Measurements from ENCODE around the gene ZMIZ1. TPM values are rescaled to one million over a fixed set of nuclear protein-coding genes. Genes with fewer than 3 reads are reported as not detected.
A peak's percentile ranks its signal among the peaks of the same experiment; 100 is the strongest.

The ZMIZ1 gene
- polyA plus RNA-seq, 3 donors from 2014 or later = 1.2 to 9.5 (median 1.8) TPM

DNA sequence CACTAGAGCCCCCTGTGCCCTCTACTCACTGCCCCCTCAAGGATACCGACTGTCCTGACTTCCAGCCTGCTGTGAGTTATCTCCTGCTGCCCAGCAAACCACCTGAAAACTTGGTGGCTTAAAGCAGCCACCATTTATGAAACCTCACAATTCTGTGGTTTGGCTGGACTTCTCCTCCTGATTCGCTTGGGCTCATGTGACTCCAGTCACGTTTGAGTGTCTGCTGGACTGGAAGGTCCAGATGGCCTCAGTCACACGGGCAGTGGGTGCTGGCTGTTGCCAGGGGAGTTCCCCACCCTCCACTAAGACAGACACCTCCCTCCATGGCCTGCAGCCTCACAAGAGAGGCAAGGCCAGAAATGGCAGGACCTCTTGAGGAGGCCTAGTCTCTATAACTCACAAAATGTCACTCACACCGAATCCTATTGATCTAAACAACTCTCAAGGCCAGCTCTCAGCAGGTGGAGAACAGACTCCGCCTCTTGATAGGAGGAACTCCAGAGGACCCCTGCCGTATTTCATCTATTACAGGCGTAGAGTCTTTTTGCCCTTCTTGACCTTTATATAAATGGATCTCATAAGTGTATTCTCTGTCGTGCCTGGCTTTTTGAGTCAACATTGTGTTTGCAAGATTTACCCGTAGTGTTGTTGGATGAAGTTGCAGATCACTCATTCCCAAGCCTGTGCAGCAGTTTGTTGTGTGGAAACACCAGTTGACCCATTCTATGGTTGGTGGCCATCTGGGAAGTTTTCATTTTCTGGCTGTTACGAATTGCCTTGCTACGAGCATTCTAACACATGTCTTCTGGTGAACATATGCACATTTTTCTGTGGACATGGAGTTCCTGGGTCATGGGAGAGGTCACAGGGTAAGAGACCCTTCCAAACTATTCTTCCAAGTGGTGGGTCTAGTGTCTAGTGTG lies 48.3 kb downstream of the ZMIZ1 start:
- H3K27ac Mint-ChIP-seq = peak overlapping the region; percentile 68 to 90 (median 83)
- peaks cover 0 to 4% (median 4%) of the 10 kb centered on the region in 3 donors for H3K36me3 Mint-ChIP-seq
- H3K9me3 Mint-ChIP-seq = no peaks in the 10 kb centered on the region
- peaks cover 85 to 87% of the 10 kb centered on the region in 2 donors for H3K4me1 Mint-ChIP-seq
- peak in 1 of 3 donors; percentile 20 for DNase-seq
- H3K4me3 Mint-ChIP-seq = peak overlapping the region; percentile 79 to 85 (median 80)
- peaks cover 0 to 6% (median 0%) of the 10 kb centered on the region in 3 donors for H3K27me3 Mint-ChIP-seq (ENCODE audit: low read depth in 3 of 3)

DNA sequence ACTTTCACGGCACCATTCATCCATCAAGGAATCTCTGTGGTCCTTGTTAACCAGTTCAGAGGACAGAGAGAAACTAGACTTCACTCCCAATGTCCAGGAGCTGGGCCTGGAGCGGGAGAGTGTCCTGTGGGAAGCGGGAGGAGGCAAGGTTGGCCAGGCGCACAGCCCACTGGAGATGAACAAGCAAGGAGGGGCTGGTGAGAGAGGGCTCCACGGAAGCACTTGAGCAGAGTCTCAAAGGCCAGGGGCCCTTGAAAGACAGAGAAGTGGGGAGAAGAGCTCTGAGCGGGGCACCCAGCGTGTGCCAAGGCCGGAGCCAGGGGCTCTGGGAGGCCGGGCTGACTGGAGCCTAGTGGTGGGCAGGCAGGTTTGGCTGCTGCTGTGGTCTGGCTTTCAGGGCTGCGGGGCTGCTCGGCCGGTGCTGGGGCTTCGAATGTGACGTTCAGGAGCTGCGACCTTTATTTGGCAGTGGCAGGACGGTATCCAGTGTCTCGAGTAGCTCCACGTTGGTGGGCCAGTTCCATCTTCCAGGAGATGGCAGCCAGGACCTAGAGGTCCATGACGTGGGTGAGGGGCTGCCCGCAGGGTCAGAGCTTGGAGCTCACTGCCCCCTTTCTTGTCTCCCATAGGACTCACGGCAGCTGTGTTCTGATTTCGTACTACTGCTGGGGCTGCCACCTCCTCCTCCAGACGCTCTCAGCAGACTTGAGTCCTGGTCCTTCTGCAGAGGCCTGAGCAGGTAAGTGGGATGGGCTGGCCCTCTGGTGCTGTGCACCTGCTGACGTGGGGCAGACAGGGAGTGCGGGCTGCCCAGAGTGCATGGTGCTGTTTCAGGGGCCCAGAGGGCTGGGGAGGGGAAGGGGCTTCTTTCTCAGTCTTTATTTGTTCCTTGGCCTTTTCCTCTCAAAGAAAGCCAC lies 49.8 kb downstream of the ZMIZ1 start:
- no peak for DNase-seq
- Mint-ChIP-seq H3K36me3 (peaks cover 0 to 9% (median 8%) of the 10 kb centered on the region in 3 donors), H3K4me3 (peak overlapping the region in 1 of 5 donors; percentile 18), H3K4me1 (peaks cover 72 to 79% of the 10 kb centered on the region in 2 donors), H3K9me3 (no peaks in the 10 kb centered on the region), H3K27ac (peak overlapping the region in 3 of 6 donors; percentile 14 to 23 (median 17)), H3K27me3 (ENCODE audit: low read depth in 3 of 3) (peaks cover 0 to 6% (median 0%) of the 10 kb centered on the region in 3 donors)

DNA sequence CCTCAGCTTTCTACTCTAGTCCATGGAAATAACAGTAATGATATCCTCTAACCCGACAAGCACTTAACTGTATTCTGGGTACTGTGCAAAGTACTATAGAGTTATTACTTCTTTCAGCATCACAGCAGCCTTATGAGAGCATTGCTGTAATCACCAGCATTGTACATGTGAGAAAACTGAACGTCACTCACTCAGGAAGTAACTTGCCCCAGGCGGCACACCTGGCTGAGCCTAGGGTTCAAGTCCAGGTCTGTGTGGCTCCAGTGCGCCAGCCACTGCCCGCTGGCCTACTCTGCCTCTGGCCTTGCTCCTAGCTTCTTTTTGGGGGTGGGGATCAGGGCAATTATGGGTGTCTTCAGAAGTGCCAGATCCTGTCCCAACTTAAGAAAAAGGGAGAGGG lies 50.5 kb downstream of the ZMIZ1 start:
- Mint-ChIP-seq H3K36me3 (peaks cover 0 to 9% (median 8%) of the 10 kb centered on the region in 3 donors), H3K4me1 (peaks cover 70 to 75% of the 10 kb centered on the region in 2 donors), H3K9me3 (no peaks in the 10 kb centered on the region), H3K4me3 (peak overlapping the region in 1 of 5 donors; percentile 18), H3K27ac (peak overlapping the region in 2 of 6 donors; percentile 14 to 56), H3K27me3 (ENCODE audit: low read depth in 3 of 3) (peaks cover 0 to 6% (median 0%) of the 10 kb centered on the region in 3 donors)
- no peak for DNase-seq

DNA sequence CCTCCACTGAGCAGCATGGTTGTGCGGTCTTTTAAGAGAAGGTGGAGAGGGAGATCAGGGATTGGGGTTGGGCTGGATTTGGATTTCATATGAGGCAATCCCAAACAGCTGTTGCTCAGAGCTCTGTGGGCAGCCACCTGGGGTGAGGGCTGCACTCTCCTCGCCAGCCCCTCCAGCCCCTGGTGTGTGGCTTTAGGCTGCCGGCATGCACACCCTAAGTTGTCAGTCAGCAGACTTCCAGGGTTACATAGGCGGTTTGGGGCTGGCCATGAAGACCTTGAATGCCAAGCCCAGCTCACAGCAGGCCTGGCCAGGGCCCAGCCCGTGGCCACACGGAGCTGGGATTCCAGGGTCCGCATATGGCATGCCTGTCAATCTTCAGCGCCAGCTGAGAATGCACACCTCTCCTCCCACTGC lies 54.8 kb downstream of the ZMIZ1 start:
- H3K36me3 Mint-ChIP-seq = peaks cover 0 to 10% (median 9%) of the 10 kb centered on the region in 3 donors
- H3K4me3 Mint-ChIP-seq = no peak overlapping the region
- H3K4me1 Mint-ChIP-seq = peaks cover 44 to 55% of the 10 kb centered on the region in 2 donors
- no peak for DNase-seq
- no peaks in the 10 kb centered on the region for H3K9me3 Mint-ChIP-seq
- H3K27me3 Mint-ChIP-seq (ENCODE audit: low read depth in 3 of 3) = peaks cover 0 to 3% (median 0%) of the 10 kb centered on the region in 3 donors
- H3K27ac Mint-ChIP-seq = peak overlapping the region in 4 of 6 donors; percentile 10 to 65 (median 54)

DNA sequence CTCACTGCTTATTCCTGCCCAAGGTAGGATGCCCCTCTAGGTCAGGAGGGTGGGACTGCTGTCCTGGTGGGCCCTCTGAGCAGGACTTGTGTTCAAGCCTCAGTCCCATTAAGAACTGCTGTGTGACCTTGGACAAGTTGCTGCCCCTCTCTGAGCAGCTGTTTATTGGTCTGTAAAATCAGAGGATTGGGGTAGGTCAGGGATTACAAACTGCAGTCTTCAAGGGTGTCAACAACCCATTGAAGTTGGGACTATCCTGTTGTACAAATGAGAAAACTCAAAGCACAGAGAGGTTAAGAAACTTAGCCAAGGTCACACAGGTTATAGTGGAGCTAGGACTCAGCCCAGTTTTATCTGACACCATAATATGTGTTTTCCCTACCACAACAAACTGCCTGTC lies 55.3 kb downstream of the ZMIZ1 start:
- Mint-ChIP-seq H3K9me3 (no peaks in the 10 kb centered on the region), H3K27me3 (ENCODE audit: low read depth in 3 of 3) (peaks cover 0 to 3% (median 0%) of the 10 kb centered on the region in 3 donors), H3K4me1 (peaks cover 45 to 57% of the 10 kb centered on the region in 2 donors), H3K4me3 (no peak overlapping the region), H3K27ac (peak overlapping the region in 3 of 6 donors; percentile 56 to 61 (median 60)), H3K36me3 (peaks cover 0 to 10% (median 9%) of the 10 kb centered on the region in 3 donors)
- no peak for DNase-seq

DNA sequence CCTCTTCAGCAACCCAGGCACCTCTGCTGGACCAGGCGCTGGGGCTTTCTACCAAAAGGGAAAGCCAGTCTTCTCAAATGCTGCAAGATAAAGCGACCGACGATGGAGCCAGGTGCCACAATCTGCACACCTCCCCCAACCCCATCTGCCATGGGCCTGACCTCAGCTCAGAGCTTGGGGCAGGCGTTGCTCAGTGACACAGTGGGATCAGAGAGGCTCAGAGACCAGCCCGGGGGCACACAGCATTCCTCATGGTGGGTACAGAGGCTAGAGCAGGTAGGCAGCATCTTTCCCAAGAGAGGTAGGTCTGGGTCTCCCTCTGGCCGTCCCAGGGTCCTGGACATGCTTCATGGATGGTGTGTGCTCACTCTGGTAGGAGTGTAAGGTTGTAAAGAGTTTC lies 56.3 kb downstream of the ZMIZ1 start:
- peak overlapping the region in 2 of 6 donors; percentile 14 to 40 for H3K27ac Mint-ChIP-seq
- H3K36me3 Mint-ChIP-seq = peaks cover 0 to 10% (median 6%) of the 10 kb centered on the region in 3 donors
- H3K27me3 Mint-ChIP-seq (ENCODE audit: low read depth in 3 of 3) = peaks cover 0 to 3% (median 0%) of the 10 kb centered on the region in 3 donors
- H3K9me3 Mint-ChIP-seq = no peaks in the 10 kb centered on the region
- H3K4me1 Mint-ChIP-seq = peaks cover 37 to 48% of the 10 kb centered on the region in 2 donors
- DNase-seq = no peak
- H3K4me3 Mint-ChIP-seq = no peak overlapping the region

DNA sequence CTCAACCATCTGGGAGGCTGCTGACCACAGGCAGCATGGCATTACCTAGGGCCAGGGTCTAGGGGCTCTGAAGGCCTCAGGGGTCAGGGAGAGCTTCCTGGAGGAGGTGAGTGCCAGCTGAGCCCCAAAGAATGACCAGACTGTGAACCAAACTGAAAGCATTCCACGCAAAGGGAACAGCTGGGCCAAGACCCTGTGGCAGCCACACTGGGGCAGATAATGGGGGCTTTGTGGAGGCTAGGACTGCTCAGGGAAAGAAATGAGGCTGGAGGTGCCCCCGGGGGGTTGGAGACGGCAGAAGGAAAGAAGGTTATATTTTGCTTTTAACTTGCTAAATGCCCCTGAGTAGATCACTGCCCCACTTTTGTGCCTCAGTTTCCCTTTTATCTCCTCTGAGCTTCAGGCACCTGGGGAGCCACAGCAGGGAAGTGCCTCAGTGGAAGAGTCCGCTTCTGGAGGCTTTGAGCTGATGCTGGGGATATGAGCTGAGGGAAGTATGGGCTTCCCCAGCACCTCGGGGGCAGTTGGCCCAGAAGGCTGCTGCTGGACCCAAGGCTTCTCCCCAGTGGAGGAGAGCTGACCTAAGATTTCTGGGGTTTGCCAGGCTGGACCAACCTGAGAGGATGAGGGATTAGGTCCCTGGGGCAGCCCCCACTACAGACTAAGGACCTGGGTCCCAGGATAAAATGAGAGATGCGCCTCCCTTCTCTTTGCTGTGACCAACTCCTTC lies 57.8 kb downstream of the ZMIZ1 start:
- peaks cover 0 to 3% (median 0%) of the 10 kb centered on the region in 3 donors for H3K27me3 Mint-ChIP-seq (ENCODE audit: low read depth in 3 of 3)
- no peak overlapping the region for H3K27ac Mint-ChIP-seq
- H3K36me3 Mint-ChIP-seq = peaks cover 0 to 9% (median 9%) of the 10 kb centered on the region in 3 donors
- H3K4me3 Mint-ChIP-seq = no peak overlapping the region
- H3K4me1 Mint-ChIP-seq = peaks cover 31 to 38% of the 10 kb centered on the region in 2 donors
- no peak for DNase-seq
- H3K9me3 Mint-ChIP-seq = no peaks in the 10 kb centered on the region

DNA sequence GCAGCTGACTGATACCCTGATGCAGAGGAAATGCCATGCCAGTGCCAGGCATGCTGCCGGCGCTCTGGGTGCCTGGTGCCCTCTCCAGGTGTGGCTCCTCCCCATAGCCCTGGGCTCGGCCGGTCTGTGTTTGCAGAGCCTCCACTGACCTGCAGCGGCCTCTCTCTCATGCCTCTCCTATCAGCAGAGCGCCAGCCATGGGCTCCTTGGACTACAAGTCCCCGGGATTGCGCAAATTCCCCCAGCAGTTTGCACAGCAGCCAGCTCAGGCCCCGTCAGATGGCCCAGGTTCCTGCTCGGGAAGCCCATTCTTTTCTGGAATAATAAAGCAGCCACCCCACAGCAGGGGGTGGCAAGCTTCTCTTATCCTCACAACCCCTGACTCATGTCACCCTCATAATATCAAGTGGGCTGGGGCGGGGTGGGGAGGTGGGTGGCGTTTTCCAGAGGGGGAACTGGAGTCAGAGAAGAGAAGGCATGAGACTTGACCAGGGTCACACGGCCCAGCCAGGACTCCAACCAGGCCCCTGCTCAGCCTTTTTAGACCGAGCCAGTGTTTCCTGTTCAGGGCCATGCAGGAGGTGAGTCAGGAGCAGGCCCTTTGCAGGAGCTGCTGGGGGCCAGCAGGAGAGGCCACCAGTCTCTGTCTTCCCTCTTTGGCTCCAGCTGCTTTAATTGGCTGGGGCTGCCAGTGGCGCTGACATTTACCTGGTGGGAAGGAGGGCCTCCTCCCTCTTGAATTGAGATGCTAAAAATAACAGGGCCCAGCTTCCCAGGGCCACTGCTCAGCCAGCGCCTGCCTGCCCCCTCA lies 58.6 kb downstream of the ZMIZ1 start:
- no peak overlapping the region for H3K4me3 Mint-ChIP-seq
- peaks cover 30 to 37% of the 10 kb centered on the region in 2 donors for H3K4me1 Mint-ChIP-seq
- H3K36me3 Mint-ChIP-seq = peaks cover 0 to 9% (median 5%) of the 10 kb centered on the region in 3 donors
- DNase-seq = no peak
- H3K9me3 Mint-ChIP-seq = no peaks in the 10 kb centered on the region
- H3K27me3 Mint-ChIP-seq (ENCODE audit: low read depth in 3 of 3) = peaks cover 0 to 3% (median 0%) of the 10 kb centered on the region in 3 donors
- no peak overlapping the region for H3K27ac Mint-ChIP-seq

DNA sequence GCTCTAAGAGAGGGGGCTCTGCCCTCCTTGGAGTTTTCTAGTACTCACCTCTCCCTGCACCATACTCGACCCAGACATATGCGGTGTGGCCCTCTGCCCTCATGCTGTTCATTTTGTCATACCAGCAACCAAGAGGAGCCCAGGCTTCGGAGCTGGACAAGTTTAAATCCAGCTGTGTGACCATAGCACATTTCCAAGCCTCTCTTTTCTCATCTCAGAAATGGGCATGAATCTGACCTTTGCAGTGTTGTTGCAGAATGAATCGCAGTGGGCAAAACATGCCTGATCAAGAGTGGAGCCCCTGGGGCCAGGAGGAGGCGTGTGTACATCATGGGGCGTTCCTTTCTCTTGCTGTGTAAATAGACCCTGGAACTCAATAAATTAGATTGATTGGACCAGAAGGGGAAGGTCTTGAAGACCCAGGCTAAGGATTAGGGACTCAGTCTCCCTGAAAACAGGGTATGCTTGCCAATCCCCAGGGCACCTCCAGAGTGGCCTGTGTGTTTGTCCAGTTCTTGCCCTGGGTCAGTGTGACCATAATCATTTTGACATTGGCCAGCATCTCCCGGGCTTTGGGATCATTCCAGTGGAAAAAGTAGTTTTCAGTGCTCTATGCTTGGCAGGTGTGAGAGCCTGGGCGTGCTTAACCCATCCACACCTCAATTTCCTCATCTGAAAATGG lies 59.6 kb downstream of the ZMIZ1 start:
- Mint-ChIP-seq H3K27me3 (ENCODE audit: low read depth in 3 of 3) (peaks cover 0 to 3% (median 0%) of the 10 kb centered on the region in 3 donors), H3K4me3 (no peak overlapping the region), H3K36me3 (peaks cover 0 to 9% (median 3%) of the 10 kb centered on the region in 3 donors), H3K9me3 (no peaks in the 10 kb centered on the region), H3K27ac (peak overlapping the region in 3 of 6 donors; percentile 8 to 41 (median 36)), H3K4me1 (peaks cover 29 to 31% of the 10 kb centered on the region in 2 donors)
- DNase-seq = no peak

DNA sequence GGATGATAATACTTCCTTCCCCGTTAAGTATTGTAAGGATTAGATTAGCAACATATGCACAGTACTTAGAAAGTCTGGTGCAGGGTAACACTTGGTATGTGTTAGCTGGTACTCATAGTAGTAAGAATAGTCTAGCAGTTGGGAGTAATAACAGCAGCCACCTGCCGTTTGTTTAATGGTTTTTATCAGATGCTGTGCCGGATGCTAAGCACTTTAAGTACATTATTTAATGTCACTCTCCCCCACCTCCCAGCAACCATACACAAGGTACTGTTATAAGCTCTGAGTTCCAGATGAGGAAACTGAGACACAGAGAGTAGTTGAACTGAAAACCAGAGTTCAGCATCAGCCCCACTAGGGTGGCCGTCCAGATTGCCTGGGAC lies 60.1 kb downstream of the ZMIZ1 start:
- no peak for DNase-seq
- H3K27ac Mint-ChIP-seq = no peak overlapping the region
- peaks cover 0 to 8% (median 3%) of the 10 kb centered on the region in 3 donors for H3K36me3 Mint-ChIP-seq
- no peaks in the 10 kb centered on the region for H3K9me3 Mint-ChIP-seq
- no peak overlapping the region for H3K4me3 Mint-ChIP-seq
- peaks cover 0 to 3% (median 0%) of the 10 kb centered on the region in 3 donors for H3K27me3 Mint-ChIP-seq (ENCODE audit: low read depth in 3 of 3)
- peaks cover 27 to 30% of the 10 kb centered on the region in 2 donors for H3K4me1 Mint-ChIP-seq

DNA sequence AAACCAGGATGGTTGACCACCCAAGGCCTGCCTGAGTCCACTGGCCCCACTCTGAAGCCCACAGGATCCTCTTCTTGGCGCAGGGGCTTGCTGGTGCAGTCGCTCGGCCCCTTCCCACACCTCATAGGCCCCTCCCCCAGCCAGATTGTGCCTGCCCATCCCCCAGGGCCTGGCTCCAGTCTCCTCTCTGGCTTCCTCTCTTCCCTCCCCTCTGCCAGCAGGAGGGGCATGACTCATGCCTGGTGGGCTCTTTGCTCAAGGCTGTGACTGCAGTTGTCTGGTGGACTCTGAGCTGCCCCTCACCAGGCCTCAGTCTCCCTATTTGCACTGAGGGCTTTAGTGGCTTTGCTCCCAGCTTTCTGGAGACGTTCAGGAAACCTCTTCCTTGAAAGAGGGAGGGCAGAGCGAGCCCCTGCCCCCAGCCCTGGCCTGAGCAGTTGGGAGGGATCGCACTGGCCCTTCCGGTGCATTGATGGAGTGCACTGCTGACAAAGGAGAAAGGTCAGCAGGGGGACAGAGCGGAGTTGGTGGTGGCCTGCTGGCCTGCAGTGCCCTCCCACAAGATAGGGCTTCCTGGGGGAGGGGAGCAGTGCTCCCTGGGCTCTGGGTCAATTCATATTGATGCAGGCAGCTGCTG lies 60.7 kb downstream of the ZMIZ1 start:
- peaks cover 0 to 3% (median 0%) of the 10 kb centered on the region in 3 donors for H3K27me3 Mint-ChIP-seq (ENCODE audit: low read depth in 3 of 3)
- H3K4me1 Mint-ChIP-seq = peaks cover 21 to 25% of the 10 kb centered on the region in 2 donors
- DNase-seq = no peak
- no peaks in the 10 kb centered on the region for H3K9me3 Mint-ChIP-seq
- no peak overlapping the region for H3K27ac Mint-ChIP-seq
- H3K36me3 Mint-ChIP-seq = peaks cover 0 to 8% (median 3%) of the 10 kb centered on the region in 3 donors
- no peak overlapping the region for H3K4me3 Mint-ChIP-seq

Measured in immature natural killer cell (primary cell).